Stimulated activated CD4-positive, alpha-beta T cell treated with anti-CD3 and anti-CD28 coated beads, Interleukin-1b, Interleukin-23, amount 100 ng/mL, for 24 hours (primary cell): ENCODE data around the gene DAB1.

ENCODE experiments used
- DNase-seq, 4 experiments: peaks; one replicate each; pipeline ENCODE4 v3.0.0-alpha.2; 2020; ENCODE audit warnings: low read depth in 4 of 4, low spot score in 1 of 4

Gene DAB1

DNA sequence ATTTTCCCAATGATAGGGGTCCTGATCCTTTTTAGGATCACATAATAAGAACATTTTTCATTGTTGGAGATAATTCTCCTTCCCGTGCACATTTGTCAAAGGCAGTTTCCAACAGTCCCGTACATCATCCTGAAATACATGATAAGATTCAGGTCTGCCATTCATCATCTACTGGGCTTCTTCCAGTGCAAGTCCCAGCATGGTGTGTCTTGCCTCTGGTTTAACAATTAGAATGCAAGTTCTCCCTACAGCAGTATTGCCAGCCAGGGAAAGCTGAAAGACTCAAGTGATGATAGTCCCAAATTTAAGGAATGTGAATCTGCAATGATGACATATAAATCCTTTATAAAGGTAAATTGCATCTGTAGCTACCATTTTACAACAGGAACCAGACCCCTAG, 146.2 kb downstream of the DAB1 start:
- no peak for DNase-seq

DNA sequence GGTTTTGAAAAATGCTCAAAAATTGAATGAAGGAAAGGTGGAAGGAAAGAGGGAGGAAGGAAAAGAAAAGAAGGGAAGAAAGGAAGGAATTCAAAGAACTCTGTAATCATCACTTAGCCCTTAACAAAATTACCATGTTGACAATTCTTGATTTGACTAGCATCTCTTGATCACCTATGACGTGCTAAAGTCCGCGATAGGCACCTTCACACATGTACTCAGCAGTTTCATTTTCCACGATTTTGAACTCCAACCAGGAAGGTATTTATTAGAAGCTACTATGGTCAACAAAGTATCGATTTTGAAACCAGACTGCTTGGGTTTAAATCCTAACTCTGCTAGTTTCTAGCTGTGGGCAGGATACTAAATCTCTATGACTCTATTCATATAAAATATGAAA, 146.9 kb downstream of the DAB1 start:
- no peak for DNase-seq

DNA sequence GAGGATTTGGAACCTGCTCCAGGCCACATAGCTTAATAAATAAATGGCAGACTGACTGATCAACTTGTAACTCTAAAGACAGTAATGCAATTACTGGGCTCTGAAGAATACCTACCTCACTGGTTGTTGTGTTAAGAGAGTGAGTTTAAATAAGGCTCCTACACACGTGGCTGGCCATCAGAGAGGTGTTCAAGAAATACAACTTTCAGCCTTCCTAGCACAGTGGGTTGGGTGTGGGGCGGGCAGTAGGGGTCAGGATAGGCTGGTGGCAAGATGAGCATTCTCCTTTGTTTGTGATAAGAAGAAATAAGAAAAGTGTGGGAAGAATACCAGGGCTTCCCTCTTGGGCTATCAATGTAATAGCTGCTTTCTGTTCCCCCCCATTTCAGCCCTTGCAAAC, 151.3 kb downstream of the DAB1 start:
- DNase-seq, result no peak

DNA sequence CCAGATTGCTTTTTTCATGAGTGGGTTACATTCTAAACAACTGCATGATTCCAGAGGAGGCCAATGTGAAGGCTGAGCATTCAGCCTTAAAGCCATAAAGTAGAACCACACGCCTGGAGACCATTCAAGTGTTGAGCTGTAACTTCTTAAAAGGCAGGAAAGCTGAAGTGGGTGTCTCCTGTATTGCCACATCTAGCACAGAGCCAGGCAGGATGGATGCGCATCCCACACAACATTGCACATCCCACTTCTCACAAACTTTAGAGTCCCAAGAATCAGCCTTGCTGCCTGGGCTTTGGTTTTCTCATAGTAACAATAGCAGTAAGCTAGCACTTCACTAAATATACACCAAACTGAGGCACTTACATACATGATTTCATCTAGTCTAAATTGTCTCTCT, 151.7 kb downstream of the DAB1 start:
- no peak for DNase-seq

DNA sequence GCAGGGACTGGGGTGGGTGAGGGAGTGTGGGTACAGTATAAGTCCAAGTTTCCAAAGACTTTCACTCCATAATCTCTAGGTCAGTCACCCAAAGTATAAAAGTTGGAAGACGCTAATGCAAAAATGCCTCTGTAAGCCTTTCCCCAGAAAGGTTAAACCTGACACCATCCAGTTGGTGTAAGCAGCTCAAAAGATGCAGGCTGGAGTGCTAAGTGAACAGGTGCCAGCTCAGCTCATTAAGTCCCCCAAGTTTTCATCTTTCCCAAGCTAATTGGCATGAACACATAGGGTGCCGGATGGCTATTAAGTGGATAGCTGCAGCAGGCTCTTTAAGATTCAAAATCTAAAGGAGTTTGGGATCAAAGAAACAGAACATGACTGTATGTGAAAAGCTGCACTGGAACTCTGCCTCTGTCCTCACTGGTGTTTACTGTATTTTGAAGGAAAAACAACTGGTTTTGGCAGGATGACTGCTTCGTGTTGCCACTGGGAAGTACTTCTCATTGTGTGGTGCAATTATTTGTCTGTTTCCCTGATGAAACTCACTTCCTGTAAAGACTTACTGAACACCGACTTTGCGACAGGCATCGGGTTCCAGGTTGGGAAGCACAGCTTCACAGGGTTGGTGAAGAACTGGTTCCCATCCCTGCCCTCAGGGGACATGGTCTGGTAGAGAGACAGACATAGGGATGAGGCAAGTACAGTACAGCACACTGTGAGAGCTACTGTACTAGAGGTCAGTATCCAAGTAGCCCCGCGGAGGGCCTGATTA, 152.7 kb downstream of the DAB1 start:
- DNase-seq, result no peak

DNA sequence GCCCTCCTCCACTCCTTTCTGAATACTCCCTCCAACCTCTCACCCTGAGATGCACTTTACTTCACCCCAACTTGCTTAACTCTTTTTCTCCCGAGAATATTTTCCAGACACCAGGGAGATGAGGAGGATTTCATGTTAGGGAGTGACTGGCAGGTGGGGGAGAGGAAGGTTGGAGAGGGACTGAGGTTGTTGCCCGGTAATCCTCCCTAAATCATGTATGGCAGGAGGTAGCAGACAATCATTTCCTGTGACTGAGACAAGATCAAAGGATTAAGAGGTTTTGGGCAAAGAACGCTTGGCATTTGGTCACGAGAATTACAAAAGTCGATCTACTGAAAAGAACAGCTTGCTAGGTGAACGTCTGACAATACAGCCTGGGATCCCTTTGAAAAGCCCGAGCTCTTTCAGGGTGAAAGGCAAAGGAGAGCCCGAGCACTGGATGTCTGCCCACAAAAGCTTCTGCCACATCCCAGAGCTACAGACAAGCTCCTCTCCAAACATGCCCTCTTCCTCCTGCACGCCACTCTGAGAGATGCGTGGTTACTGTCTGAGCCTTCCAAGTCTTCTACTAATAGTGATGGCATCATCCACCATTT, 154.1 kb downstream of the DAB1 start:
- no peak for DNase-seq

DNA sequence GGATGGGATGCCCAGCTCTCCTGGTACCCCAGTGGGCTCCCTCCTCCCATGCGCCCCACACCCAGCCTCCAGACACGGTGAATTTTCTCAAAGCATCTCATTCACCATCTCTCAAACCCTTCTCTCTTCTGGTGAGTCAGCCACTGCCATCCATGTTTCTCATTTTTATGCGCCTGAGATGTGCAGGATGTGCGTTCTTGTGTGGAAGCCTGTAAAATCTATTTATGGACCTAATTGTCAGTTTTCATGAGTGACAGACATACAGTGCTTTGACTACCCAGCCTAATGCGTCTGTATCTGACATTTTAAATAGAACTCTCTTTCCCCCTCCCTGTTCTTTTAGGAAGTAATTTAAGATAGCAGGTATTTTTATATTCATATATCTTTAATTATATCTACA, 158.8 kb downstream of the DAB1 start:
- no peak for DNase-seq

DNA sequence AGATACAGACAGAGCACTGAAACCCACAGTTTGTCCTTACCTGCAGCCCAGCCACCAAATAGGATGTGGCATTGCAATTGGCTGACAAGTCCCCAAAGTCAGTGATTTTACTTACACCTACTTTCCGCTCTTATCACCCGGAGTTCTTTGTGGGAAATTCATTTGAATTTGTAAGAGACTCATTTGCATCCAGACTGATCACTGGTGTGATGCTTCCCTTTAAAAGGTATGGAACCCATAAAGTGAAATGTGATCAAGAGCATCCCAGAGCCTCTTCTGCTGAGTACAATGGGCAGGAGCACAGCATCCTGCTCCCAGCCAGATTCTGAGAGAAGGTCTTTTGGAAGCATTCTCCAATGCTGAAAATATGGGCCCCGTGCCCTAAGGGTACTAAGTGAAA, 161.4 kb downstream of the DAB1 start:
- DNase-seq, result no peak

DNA sequence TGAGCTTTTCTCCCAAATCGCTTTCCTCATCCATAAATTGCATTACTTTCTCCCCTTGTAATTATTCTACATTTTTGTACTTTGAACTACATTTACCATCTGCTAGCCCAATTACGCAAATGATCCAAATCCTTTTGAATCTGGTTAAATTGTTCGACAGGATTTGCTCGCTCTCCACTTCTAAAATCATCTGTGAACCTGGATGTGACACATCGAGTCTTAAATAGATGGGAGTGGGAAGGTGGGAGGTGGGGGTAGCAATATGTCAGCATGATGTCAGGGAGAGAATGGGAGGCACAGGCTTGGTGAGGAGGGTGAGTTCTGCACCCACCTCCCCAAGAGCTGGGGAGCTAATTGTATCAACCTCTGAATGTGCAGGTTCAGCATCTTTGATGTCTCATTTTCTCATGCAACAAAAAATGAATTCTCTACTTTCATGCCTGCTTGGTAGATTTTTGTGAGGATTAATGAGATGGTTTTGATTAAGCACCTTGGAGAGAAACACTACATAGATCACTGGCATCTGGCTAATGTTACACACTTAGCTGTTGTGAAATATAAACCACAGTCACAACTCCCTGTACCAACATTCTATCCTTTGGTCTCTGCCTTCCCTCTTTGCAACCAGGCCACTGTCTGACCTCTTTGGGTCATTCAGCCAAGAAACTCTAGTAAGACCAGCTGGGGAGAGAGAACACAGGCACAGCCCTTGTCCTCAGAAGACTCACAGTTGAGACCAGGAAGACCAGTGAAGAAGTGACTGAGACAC, 165.1 kb downstream of the DAB1 start:
- no peak for DNase-seq

DNA sequence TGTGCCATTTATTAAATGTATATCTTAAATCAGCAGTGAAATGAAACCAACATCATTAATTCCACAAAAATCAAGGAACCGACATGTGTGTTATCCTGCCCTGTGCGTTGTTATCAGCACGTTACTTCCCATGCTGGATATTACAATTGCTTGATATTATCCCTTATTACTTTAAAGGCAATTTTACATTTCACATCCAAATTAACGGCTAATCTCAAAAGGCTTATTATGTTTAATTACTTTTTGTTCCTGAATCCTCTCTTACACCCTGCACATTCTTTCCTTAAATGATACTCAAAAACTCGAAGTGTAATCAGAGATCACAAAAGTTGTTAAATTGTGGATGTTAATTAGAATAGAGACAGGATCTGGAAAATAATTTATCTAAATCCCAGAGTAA, 167.9 kb downstream of the DAB1 start:
- DNase-seq, result no peak

DNA sequence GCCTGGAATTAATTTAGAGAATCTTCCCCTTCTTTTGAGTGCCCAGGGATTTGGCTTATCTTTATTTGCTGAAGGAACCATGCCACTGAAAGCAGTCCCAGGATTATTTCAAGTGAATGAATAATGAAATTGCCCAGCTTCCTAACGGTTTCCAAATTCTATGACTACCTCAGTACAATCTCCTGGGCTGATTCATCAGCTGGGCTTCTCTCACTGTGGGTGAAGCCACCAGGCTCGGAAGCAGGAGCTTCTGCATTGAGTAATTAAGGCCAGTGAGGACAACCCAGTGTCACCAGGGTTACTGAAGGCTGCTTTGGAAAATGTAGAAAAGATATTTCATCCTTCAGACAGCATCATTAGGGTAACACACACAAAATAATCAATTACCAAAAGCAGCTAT, 169.8 kb downstream of the DAB1 start:
- DNase-seq, result no peak

DNA sequence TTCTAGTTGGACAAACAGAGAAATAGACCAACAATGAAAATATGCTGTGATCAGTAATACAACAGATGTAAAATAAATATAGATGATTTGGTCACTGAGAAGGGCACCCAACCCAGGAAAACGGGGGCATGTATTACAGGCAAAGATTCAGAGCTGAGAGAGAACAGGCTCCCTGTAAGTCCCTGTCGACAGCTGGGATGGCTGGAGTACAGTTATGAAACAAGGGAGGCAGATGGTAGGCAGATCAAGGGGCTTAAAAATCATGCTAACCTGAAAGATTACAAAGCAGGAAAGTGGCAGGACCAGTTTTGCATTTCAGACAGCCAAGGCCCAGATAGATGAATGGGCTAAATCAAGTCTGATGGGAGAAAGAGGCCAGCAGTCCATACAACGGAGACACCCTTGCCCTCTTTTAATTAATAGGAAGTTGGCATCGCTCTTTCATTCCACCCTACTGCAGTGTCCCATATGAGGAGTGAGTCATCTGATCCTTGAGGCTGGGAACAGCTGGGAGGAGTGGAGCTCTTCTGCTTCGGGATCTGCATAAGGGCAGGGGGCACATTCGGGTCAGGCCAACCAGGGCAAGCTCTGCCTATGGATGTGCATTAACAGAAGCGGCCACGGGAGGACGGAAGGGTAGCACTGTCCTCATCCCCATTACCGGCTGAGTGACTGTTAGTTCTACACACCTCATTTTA, 171.1 kb downstream of the DAB1 start:
- DNase-seq, result no peak

DNA sequence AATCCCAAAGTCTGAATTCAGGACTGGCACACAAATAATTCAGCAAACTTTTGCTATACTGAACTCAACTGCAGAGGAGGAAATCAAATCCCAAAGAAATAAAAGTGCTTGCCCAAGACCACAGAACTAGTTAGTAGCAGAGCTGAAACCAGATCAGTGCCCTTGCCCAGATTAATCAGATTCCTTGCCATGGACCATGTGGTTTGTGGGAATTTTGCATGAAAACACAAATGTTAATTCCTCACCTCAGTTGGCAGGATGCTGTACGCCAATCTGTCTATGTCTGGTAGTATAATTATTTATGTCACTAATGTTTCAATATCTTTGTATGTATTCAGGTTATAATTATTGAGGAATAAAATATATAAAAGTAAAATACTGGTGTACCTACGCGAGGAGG, 173.8 kb downstream of the DAB1 start:
- no peak for DNase-seq

DNA sequence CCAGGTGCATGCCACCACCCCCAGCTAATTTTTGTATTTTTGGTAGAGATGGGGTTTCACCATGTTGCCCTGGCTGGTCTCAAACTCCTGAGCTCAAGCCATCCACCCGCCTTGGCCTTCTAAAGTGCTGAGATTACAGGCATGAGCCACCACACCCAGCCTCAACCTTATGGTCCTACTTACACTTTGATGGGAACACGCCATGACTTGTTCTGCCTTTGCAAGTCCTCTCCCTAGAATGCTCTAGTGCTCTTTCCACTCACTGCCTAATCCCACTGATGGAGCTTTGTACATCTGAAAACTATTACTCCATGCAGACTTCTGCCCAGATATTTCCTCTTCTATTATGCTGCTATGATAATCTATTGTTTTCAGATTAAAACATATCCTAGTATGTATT, 174.3 kb downstream of the DAB1 start:
- no peak for DNase-seq

DNA sequence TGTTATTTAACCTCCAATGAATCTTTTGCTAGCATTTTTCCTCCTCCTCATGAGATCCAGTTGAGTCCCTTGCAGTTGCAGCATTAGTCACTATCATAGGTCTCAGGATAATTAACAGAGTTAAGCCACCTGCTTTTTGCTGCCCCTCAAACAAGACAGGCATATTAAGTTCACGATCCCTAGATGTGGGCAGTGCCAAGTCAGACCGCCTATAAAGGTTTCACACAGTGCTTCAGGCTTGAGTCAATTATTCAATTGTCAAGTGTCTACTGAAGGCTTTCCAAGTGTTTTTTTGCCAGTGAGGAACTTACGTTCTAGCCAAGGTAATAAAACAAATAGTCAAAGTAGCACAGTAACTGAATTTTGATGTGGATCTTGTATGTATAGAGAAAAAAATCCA, 175.0 kb downstream of the DAB1 start:
- DNase-seq, result no peak

DNA sequence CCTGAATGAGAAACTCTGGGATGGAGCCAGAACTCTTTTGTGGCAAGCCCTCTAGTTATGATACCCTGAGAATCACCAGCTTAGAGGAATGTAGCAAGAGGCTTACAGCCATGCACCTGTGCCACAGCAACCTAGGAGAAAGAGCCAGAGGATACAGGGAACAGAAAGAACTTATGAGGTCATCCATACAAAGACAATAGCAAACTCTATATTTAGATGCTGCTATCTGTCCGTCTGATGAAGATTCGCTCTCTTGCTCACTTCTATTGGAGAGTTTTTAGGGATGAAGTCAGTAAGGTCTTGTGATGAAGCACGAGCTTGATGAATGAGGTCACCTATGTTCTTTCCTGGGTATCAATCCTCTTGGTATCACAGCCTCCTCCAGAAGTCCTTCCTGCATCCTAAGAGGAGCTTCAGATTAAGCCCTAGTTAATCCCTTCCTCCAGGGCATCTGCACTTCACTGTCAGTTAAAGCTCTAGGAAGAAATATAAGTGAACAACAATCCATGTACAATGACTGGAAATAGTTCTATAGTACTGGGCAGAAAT, 185.6 kb downstream of the DAB1 start:
- no peak for DNase-seq

DNA sequence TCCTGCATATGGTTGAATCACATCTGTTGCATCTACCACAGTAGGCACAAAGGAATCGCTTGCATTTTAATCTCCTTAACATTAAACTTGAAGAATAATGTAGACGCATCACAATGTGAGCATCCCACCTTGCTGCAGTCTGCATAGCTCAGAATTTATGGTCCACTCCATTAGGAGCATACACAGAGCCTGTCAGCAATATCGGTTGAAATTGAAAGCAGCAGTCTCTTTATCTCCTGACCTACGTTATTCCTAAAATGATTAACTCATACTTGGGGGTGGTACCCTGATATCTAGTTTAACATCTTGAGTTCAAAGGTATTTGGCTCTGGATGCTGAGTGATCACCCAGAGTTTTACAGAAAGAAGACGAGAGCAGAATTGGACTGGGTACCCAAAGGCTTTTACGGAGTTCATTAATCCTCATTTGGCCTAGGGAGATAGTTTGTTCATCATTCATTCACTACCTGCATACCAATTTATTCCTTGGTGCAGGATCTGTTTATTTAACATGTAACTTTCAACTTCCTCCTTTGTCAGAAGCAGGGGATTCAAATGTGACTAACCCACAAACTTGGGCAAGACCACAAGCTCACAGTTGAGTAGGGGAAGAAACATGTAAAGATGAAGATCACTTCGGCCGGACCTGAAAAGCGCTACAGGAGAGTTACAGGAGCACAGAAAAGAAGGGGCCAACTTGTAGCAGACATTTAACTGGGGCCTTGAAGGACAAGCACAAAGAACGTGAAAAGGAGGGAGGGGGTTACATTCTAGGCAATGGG, 187.9 kb downstream of the DAB1 start:
- DNase-seq, result no peak

DNA sequence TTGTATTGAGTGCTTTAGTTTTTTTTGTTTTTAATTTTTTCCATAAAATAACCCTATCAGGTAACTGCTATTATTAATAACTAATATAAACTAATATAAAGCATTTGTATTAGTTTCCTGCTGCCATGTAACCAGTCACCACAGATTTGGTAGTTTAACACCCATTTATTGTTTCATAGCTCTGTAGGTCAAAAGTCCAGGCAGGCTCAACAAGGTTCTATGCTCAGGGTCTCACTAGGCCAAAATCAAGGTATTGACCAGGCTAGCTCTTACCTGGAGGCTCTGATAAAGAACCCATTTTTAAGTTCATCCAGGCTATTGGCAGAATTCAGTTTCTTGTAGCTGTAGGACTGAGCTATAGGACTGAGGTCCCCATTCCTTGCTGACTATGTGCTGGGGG, 189.4 kb downstream of the DAB1 start:
- DNase-seq, result no peak

DNA sequence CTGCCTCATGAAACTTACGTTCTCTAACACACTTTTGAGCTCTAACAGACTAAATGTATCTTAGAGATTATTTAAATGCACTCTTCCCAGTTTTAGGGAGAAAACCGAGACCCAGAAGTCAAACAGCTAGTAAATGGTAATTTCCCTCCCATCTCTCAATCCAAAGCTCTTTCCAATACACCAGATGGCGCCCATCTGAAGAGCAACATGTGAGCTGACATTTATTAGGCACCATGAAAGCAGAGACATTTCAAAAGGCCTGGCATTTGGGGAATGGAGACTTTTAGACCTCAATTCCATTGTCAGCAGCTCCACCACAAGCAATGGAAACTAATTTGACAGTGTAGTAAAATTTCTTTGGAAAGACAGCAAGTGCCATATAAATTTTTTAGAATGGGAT, 191.4 kb downstream of the DAB1 start:
- DNase-seq, result no peak

DNA sequence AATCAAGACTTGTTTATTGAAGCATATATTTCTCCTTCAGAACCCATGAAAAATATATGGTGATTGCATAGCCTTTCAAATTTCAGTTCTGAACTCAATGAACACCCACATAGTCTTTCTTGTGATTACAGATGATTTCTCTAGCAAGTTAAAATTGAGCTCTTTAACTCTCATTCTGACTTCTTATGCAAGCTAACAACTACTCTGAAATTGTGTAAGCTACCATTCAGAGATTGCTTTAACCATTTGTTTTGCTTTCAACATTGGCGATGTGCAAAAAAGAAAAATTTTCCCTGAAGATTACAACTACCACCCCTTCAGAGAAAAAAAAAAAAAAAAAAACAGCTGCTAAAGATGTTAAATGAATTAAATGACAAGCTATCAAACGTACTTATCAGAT, 193.9 kb downstream of the DAB1 start:
- no peak for DNase-seq

DNA sequence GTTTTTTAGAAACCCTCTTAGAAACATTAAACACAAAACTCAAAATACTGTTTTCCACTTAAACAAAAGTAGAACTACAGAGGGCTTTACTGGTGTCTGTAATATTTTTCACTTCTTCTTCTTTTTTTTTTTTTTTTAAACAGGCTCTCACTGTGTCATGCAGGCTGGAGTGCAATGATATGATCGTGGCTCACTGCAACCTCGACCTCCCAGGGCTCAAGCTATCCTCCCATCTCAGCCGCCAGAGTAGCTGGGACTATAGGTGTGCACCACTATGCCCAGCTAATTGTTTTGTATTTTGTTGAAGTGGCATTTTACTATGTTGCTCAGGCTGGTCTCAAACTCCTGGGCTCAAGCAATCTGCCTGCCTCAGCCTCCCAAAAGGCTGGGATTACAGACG, 194.8 kb downstream of the DAB1 start:
- DNase-seq, result no peak
